Measurements from ENCODE around the gene PRR29.

DNA sequence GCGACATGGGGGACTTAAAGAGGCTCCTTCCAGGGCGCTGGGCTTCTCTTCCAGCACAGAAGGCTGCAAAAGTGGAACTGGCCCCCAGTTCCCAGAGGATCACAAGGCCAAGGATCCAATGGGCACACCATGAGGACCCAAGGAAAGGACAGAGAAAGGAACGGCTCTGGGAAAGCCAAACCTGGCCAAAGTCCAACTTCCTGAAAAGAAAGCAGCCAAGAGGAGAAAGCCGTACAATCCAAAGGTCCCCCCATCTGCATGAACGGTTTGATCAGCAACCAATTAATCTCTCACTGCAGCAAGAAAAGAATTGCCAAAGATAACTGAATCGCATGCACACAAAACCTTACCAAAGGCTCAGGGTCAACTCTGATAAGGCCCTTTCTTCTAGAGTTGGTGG, 42.1 kb downstream of the PRR29 start:
- TF ChIP-seq SPI1 (IDR thresholded peaks at IDR 0.05; ENCODE audit: low read depth, low read length) = no peak
- no peak for TF ChIP-seq TAF1 (IDR thresholded peaks at IDR 0.05; ENCODE audit: low read depth, low read length)
- TF ChIP-seq POLR2A (IDR thresholded peaks at IDR 0.05; ENCODE audit: low read depth, low read length) = no peak
